GM12875 (cell line): Measurements from ENCODE around the gene IL17B.

Experiments used
- H3K4me3 ChIP-seq: one replicate; pipeline ENCODE4 v1.5.1; 2011; ENCODE audit warnings: low read depth, low read length, control low read depth
- CTCF ChIP-seq: IDR thresholded peaks from 2 replicates; pipeline ENCODE4 v1.5.1; 2011; ENCODE audit warnings: low read depth, mild to moderate bottlenecking, control low read depth, inconsistent platforms, low read length, moderate library complexity, borderline replicate concordance; ENCODE audit not compliant: insufficient read depth

Gene IL17B

GRCh38 chr5:149423049-149423793 lies 44.1 kb upstream of the IL17B start:
- H3K4me3 ChIP-seq: no peak overlapping the region

GRCh38 chr5:149422366-149423048 lies 43.4 kb upstream of the IL17B start:
- TF ChIP-seq CTCF: no peak
- no peak overlapping the region for H3K4me3 ChIP-seq

More at GRCh38 chr5:149423049-149423793, 44.1 kb upstream of the IL17B start:
- TF ChIP-seq CTCF: no peak

GRCh38 chr5:149421834-149422233 lies 42.7 kb upstream of the IL17B start:
- no peak overlapping the region for H3K4me3 ChIP-seq
- no peak for TF ChIP-seq CTCF

- no peak for TF ChIP-seq CTCF
- no peak overlapping the region for H3K4me3 ChIP-seq
Measured at GRCh38 chr5:149421372-149421685, 42.2 kb upstream of the IL17B start.

- no peak overlapping the region for H3K4me3 ChIP-seq
- TF ChIP-seq CTCF: no peak
Measured at GRCh38 chr5:149420545-149421371, 41.7 kb upstream of the IL17B start.

GRCh38 chr5:149419859-149420544 lies 40.9 kb upstream of the IL17B start:
- H3K4me3 ChIP-seq: no peak overlapping the region
- no peak for TF ChIP-seq CTCF
